Embryonic facial prominence (tissue), 1 donor: ENCODE results near the gene C1orf105.
"Not testable (repeated sequence)": the region's sequence is repeated elsewhere in the genome, so short reads cannot be mapped to it uniquely, and the experiment has no call there.

Experiments
- DNase-seq: peaks from one replicate; pipeline ENCODE4 v3.0.0-alpha.2; 2016; ENCODE audit errors: extremely low spot score

C1orf105 gene

GRCh38 chr1:172487550-172487949, 67.1 kb downstream of the C1orf105 start:
- no peak for DNase-seq

- DNase-seq, result no peak
Measured at GRCh38 chr1:172488393-172488792, 67.9 kb downstream of the C1orf105 start.

GRCh38 chr1:172489847-172490246, 69.4 kb downstream of the C1orf105 start:
- DNase-seq, result no peak

GRCh38 chr1:172492421-172492820, 71.9 kb downstream of the C1orf105 start:
- DNase-seq, result no peak

- DNase-seq, result no peak
Measured at GRCh38 chr1:172494166-172494565, 73.7 kb downstream of the C1orf105 start.

- not testable (repeated sequence) for DNase-seq
Measured at GRCh38 chr1:172496127-172496526, 75.6 kb downstream of the C1orf105 start.

- no peak for DNase-seq
Measured at GRCh38 chr1:172496678-172497077, 76.2 kb downstream of the C1orf105 start.

GRCh38 chr1:172497230-172497629, 76.7 kb downstream of the C1orf105 start:
- DNase-seq, result no peak

GRCh38 chr1:172498857-172499256, 78.4 kb downstream of the C1orf105 start:
- DNase-seq, result no peak

GRCh38 chr1:172499636-172500141, 79.2 kb downstream of the C1orf105 start:
- no peak for DNase-seq

GRCh38 chr1:172500207-172500606, 79.7 kb downstream of the C1orf105 start:
- no peak for DNase-seq

GRCh38 chr1:172507741-172508140, 87.3 kb downstream of the C1orf105 start:
- no peak for DNase-seq

GRCh38 chr1:172510479-172510878, 90.0 kb downstream of the C1orf105 start:
- no peak for DNase-seq

- DNase-seq, result no peak
Measured at GRCh38 chr1:172512591-172512990, 92.1 kb downstream of the C1orf105 start.

- DNase-seq, result no peak
Measured at GRCh38 chr1:172513479-172513878, 93.0 kb downstream of the C1orf105 start.

GRCh38 chr1:172514108-172514507, 93.6 kb downstream of the C1orf105 start:
- no peak for DNase-seq

GRCh38 chr1:172515436-172515835, 95.0 kb downstream of the C1orf105 start:
- DNase-seq, result no peak

- no peak for DNase-seq
Measured at GRCh38 chr1:172515927-172516326, 95.4 kb downstream of the C1orf105 start.

GRCh38 chr1:172517081-172517480, 96.6 kb downstream of the C1orf105 start:
- DNase-seq, result no peak

GRCh38 chr1:172517545-172517944, 97.1 kb downstream of the C1orf105 start:
- DNase-seq, result no peak
